CMK (cell line): ENCODE measurements around the gene INSYN2A.

Experiments
- DNase-seq: peaks from one replicate; pipeline ENCODE4 v3.0.0-alpha.2; 2010; ENCODE audit warnings: low read depth

INSYN2A gene

DNA sequence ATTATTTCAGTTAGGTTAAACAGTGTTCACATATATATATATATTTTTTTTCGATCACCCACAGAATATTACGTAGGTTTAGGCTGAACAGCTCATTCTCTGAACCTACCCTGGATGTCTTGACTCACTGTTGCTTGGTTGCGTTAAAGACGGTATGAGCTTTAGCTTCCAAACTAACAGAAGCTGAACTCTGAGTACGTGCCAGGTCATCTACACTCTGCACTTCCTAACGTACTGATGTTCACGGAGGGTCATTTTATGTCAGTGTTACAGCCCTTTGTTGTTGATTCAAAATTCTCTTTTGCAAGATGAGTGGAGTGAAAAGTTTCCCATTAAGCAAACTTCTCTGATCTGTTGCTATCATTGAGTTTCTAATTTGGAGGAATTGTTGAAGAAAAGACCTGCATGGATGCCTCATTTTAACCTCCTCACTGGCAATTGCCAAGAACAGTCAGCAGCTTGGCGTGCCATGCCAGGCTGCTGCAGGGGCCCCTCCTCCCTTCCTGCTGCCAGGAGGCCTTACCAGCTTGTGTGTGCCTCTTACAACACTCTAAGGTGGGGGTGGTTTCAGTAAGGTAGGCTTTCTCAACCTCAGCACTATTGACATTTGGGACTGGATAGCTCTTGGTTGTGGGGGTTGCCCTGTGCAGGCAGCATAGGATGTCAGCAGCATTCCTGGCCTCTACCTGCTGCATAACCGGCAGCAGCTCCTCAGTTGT lies 44.3 kb downstream of the INSYN2A start:
- DNase-seq = no peak

DNA sequence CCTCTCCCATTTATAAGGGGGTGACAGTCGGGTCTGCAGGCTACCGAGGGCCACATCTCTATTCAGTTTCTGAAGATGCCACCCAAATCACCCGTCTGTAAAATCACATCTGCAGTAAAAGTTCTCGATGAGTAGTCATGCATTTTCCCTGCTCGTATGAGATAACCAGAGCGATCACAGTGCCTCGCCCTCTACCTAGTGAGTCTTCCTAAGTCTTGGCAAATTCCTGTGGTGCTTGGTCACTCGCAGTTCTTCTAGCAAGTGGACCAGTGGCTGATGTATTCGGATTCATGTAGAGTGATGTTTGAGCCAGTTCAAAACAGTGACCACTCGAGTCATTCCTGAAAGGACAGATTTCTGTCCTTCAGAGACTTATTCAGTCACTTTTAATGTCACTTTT lies 44.9 kb downstream of the INSYN2A start:
- DNase-seq = no peak

GRCh38 chr10:127150136-127150535 lies 46.3 kb downstream of the INSYN2A start:
- no peak for DNase-seq

GRCh38 chr10:127149501-127150081 lies 46.8 kb downstream of the INSYN2A start:
- DNase-seq = no peak

DNA sequence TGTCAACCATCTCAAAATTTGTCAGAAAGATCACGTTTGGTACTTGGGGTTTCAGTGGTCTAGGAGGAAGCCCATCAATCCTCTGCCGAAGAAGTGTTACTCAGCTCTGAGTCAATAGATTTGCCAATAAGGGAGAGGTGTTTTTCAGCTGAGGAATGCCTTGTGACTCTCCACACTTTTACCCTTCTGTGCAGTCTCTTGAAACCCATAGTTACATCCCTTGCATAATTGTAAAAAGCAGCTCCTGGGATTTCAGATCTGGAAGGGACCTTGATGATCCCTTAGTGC lies 47.5 kb downstream of the INSYN2A start:
- no peak for DNase-seq

DNA sequence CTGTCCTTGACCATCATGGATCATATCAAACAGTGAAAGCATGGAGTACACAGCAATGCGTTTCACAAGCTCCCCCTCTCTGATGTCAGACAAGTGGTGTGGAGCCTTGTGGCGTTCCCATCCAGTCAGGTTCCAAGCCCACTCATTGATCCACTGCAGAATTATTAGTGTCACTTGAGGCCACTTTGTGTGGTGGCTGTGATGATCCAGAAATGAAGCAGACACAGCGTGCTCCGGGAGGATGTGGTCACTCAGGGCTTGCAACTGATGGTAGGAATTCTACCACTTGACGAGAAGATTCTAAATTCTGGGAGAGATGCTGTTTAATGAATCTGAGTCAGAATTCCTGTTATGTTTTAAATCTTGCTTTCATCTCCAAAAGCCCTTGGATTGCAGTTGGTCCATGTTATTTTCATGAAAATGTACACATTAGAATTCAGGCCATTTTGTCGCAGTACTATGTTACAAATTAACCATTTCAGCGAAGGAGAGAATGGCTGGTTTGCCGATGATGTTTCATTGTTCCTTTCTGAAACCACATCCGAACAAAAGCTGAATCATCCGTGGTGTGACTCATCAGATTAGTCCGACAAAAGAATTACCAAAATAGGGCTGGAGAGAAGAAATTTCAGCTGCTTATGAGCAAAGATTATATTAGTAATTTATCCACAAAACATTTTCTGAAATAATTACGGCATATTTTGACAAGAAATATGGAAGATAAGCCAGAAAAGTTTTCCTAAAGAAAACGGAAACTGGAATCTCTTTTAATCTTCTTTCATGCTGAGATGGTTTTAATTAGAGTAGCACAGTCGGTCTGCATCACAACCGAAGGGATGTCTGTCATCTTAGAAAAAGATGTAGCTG lies 48.1 kb downstream of the INSYN2A start:
- DNase-seq = no peak

DNA sequence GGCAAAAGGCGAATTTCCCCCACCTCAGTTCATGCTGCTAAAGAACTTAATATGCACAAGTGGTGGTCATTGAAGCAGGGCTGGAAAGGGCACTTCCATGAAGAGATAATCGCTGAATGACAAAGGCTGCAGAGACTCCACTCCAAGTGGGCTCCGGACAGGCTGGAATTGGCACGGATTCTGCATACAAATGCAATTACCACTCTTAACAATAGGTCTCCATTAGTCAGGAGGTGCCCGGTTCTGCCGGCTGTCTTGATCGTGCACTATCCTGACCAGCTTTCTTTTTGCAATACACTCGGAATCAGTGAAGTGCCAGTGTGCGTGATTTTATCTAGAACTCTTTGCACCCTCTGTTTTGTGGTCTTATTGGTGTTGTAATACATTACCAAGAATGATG lies 49.7 kb downstream of the INSYN2A start:
- no peak for DNase-seq
